Measurements from ENCODE around the gene ANK2. TPM values are rescaled to one million over a fixed set of nuclear protein-coding genes. Genes with fewer than 3 reads are reported as not detected.

Gene ANK2
- total and polyA plus RNA-seq, 12 donors = 21.9 to 373 (median 298) TPM

DNA sequence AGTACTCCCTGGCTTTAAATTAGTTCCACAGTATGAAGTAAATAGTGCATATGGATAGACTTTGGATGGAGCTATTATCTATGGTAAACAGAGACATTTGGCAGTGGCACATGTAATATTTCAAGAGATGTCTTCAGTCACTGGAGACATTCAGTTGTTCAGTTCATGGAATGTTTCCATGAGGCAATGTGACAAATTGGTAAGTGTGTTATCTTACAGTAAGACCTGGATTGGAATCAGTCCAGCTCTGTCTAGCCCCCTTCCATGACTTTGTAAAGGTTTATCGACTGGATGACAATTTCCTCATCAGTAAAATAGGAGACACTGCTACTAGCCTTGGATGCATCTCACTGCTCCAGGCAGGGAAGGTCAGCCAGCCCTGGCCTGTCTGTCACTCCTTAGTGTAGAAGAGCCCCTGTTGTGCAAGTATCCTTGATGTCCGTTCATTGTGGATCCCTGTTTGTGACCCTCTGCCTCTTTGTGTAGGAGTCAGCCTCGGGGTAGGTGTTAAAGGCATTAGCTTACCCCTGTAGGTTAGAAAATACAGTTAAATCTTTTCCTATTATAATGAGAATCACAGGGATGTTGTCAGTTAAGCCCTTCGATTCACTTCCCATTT lies 335.9 kb downstream of the ANK2 start:
- H3K27ac ChIP-seq = peak overlapping the region in 4 of 10 donors; percentile 38 to 69 (median 63)
- H3K27me3 ChIP-seq = no peaks in the 10 kb centered on the region
- H3K4me1 ChIP-seq = peaks cover 0 to 44% (median 33%) of the 10 kb centered on the region in 9 donors
- intact Hi-C loops (cut with DNase I) = no loop called here
- peaks cover 0 to 14% (median 0%) of the 10 kb centered on the region in 9 donors for H3K36me3 ChIP-seq
- DNase-seq (no peak), ATAC-seq (peak in 2 of 8 donors; percentile 12 to 51)
- WGBS, 2 donors = 67 to 70% methylated on average over 4 of the region's 4 CpGs
- H3K9me3 ChIP-seq = no peaks in the 10 kb centered on the region
- no peak overlapping the region for H3K4me3 ChIP-seq
- TF ChIP-seq, protein P1, sequence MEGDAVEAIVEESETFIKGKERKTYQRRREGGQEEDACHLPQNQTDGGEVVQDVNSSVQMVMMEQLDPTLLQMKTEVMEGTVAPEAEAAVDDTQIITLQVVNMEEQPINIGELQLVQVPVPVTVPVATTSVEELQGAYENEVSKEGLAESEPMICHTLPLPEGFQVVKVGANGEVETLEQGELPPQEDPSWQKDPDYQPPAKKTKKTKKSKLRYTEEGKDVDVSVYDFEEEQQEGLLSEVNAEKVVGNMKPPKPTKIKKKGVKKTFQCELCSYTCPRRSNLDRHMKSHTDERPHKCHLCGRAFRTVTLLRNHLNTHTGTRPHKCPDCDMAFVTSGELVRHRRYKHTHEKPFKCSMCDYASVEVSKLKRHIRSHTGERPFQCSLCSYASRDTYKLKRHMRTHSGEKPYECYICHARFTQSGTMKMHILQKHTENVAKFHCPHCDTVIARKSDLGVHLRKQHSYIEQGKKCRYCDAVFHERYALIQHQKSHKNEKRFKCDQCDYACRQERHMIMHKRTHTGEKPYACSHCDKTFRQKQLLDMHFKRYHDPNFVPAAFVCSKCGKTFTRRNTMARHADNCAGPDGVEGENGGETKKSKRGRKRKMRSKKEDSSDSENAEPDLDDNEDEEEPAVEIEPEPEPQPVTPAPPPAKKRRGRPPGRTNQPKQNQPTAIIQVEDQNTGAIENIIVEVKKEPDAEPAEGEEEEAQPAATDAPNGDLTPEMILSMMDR (IDR thresholded peaks at IDR 0.05) = no peak

DNA sequence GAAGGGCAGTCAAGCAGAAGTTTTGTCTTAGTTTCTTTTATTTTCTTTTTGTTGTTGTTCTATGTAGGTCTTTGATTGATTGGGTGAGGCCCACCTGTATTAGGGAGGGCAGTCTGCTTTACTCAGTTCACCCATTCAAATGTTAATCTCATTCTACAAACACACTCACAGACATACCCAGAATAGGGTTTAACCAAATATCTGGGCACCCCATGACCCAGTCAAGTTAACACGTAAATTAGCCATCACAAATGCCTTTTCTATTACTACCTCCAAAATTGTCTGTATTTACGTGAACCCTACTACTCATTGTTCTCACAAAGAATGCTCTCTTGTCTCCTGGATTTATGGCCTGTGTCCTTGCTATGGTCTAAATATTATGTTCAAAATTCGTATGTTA lies 339.7 kb downstream of the ANK2 start:
- TF ChIP-seq, protein P1 (IDR thresholded peaks at IDR 0.05) = no peak

DNA sequence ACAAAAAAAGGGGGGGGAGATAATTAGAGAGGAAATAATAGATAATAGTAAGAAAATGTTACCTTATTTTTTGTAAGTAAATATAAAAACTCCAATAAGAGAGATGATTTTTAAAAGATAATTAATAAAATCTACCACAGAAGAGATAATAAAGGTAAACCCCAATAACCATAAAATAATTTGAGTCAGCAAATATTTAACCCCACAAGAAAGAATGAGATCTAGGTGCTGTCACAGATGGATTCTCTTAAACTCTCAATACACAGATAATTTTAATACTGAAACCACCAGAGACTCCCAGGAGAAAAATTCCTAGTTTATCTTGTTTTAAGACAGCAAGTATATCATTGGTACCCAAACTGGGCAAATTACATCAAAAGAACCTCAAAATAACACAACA lies 341.4 kb downstream of the ANK2 start:
- H3K4me3 ChIP-seq = no peak overlapping the region
- H3K27ac ChIP-seq = no peak overlapping the region
- no peaks in the 10 kb centered on the region for H3K9me3 ChIP-seq
- H3K36me3 ChIP-seq = no peaks in the 10 kb centered on the region
- peaks cover 0 to 10% (median 0%) of the 10 kb centered on the region in 9 donors for H3K4me1 ChIP-seq
- H3K27me3 ChIP-seq = no peaks in the 10 kb centered on the region
- no peak for DNase-seq
- ATAC-seq = no peak
- TF ChIP-seq, protein P1 (IDR thresholded peaks at IDR 0.05) = no peak
- intact Hi-C loops (cut with DNase I) = loop anchor here (5.0 to 10.0 kb wide), 14 partner anchors 54 to 994 kb away; partner anchors contain the start of gene CAMK2D (in 3 of the 10)

More for the DNA sequence above, 339.7 kb downstream of the ANK2 start:
- Histone ChIP-seq H3K36me3 (no peaks in the 10 kb centered on the region), H3K9me3 (no peaks in the 10 kb centered on the region), H3K4me3 (no peak overlapping the region), H3K27me3 (no peaks in the 10 kb centered on the region), H3K27ac (no peak overlapping the region), H3K4me1 (peaks cover 0 to 17% (median 12%) of the 10 kb centered on the region in 9 donors)
- DNase-seq (no peak), ATAC-seq (no peak)
- 96 to 97% methylated on average over 3 of the region's 3 CpGs for WGBS, 2 donors
- intact Hi-C loops (cut with DNase I) = no loop called here

DNA sequence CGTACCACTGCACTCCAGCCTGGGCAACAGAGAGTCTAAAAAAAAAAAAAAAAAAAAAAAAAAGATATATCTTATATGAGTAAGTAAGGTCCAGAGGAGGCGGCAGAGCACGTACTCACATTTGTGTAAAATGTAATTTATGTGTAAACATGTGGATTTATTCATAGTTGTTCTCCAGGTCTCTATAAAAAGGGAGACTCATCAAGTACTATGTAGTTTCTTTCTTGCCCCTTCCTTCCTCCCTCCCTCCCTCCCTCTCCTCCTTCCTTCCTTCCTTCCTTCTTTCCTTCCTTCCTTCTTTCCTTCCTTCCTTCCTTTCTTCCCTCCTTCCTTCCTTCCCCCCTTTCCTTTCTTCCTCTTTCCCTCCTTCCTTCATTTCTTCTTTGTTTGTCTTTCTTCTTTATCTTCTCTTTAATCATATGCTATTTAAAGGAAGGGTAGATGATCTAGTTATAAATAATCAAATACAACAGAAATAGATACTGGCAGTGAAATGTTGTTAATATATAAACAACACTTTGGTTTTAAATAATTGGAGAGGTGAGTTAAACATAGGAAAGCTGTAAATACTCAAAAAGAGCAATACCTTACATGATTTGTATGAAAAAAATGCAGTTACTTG lies 344.8 kb downstream of the ANK2 start:
- Histone ChIP-seq H3K9me3 (no peaks in the 10 kb centered on the region), H3K27ac (no peak overlapping the region), H3K36me3 (no peaks in the 10 kb centered on the region), H3K4me3 (no peak overlapping the region), H3K27me3 (no peaks in the 10 kb centered on the region), H3K4me1 (peaks cover 0 to 17% (median 3%) of the 10 kb centered on the region in 9 donors)
- ATAC-seq (no peak), DNase-seq (no peak)
- TF ChIP-seq, protein P1 (IDR thresholded peaks at IDR 0.05) = no peak
- intact Hi-C loops (cut with DNase I) = loop anchor here (2.0 to 10.0 kb wide), 17 partner anchors 51 to 991 kb away; partner anchors contain the start of gene CAMK2D (in 3 of the 10)
- WGBS, 2 donors = 86 to 89% methylated on average over 3 of the region's 3 CpGs

Data from heart right ventricle (tissue), 16 donors.